GM18858 (cell line): ENCODE data around the gene MORN1.

Source experiments
- ATAC-seq: cut with Tn5 transposase; IDR thresholded peaks from one replicate; pipeline ENCODE4 v1.9.1; 2021; ENCODE audit not compliant: unreplicated experiment

MORN1 gene

GRCh38 chr1:2353551-2354438 is 37.6 kb downstream of the MORN1 start:
- ATAC-seq, result no peak

- no peak for ATAC-seq
Measured at GRCh38 chr1:2352897-2353550, 38.3 kb downstream of the MORN1 start.

GRCh38 chr1:2352341-2352896 is 38.9 kb downstream of the MORN1 start:
- no peak for ATAC-seq

- no peak for ATAC-seq
Measured at GRCh38 chr1:2351723-2352122, 39.6 kb downstream of the MORN1 start.

GRCh38 chr1:2350911-2351655 is 40.3 kb downstream of the MORN1 start:
- ATAC-seq, result no peak

GRCh38 chr1:2350501-2350900 is 40.9 kb downstream of the MORN1 start:
- ATAC-seq, result no peak

- no peak for ATAC-seq
Measured at GRCh38 chr1:2349806-2350205, 41.5 kb downstream of the MORN1 start.

- no peak for ATAC-seq
Measured at GRCh38 chr1:2348346-2349325, 42.7 kb downstream of the MORN1 start.

- ATAC-seq, result no peak
Measured at GRCh38 chr1:2347896-2348295, 43.5 kb downstream of the MORN1 start.

GRCh38 chr1:2347409-2347785 is 44.0 kb downstream of the MORN1 start:
- ATAC-seq, result no peak

- no peak for ATAC-seq
Measured at GRCh38 chr1:2346691-2347408, 44.5 kb downstream of the MORN1 start.

- no peak for ATAC-seq
Measured at GRCh38 chr1:2345297-2346075, 45.9 kb downstream of the MORN1 start.

- ATAC-seq, result no peak
Measured at GRCh38 chr1:2344744-2345296, 46.5 kb downstream of the MORN1 start.

GRCh38 chr1:2344121-2344681 is 47.2 kb downstream of the MORN1 start:
- ATAC-seq, result no peak

- no peak for ATAC-seq
Measured at GRCh38 chr1:2343023-2343935, 48.1 kb downstream of the MORN1 start.

GRCh38 chr1:2342384-2343022 is 48.9 kb downstream of the MORN1 start:
- ATAC-seq, result no peak
